IPS-11a (cell line): ENCODE data around the gene FAM25G.
"Not testable (repeated sequence)": the region's sequence is repeated elsewhere in the genome, so short reads cannot be mapped to it uniquely, and the experiment has no call there.

ENCODE experiments used
- H3K4me3 ChIP-seq: one replicate; pipeline ENCODE4 v1.5.1; 2013; ENCODE audit warnings: low read depth, low read length, control low read depth

FAM25G gene

DNA sequence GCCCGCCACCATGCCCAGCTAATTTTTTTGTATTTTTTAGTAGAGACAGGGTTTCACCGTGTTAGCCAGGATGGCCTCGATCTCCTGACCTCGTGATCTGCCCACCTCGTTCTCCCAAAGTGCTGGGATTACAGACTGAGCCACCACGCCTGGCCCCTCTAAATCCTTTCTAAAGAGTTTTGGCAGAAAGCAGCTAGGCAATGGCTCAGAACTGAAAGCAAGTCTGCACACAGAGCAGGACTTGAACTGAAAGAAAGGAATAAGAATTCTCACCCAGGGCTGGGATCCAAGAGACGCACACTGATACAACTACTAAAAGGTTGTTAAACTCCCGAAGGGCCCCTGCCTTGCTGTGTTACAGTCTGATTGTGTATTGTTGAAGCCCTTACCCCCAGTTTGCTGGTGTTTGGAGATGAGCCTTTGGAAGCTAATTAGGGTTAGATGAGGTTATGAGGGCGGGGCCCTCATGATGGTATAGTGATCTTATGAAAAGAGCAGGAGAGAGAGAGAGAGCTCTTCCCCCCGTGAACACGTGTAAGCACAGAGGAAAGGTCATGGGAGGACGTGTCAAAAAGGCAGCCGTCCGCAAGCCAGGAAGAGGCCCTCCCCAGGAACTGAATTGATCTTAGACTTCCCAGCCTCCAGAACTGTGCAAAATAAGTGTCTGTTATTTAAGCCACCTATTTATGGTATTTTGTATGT is 26.1 kb downstream of the FAM25G start:
- not testable (repeated sequence) for H3K4me3 ChIP-seq

DNA sequence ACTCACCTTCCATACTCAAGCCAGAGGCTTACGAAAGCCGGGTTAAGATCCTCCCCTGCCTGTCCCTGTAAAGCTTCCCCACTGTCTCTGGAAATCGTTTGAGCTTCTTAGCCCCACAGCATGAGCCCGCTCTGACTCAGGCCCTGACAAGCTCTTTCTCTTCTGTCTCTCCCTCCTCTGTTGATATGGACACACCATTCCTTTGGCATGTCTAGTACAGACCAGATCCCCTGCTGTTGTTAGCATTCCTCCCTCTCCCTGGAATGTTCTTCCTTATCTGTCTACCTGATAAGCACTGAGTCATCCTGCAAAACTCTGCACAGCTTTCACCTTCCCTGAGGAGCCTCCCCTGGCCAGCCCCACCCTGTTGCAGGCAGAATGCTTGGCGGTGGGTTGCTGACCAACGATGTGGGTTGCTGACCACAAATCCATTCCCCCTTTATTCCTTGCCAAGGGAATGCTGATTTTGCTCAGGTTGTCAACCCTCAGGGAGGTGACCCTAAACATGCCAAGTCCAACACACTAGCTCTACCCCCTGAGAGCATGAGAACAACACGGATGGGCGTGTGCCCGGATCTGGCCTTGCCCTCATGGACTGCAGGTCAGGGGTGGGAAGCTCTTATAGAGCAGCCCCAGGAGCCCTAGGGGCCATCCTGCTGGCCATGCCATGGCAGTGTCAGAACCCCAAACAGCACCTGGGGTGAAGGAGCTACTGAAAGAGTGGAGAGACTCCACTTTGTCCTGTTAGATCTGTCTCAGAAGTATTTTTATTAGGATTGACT is 28.7 kb downstream of the FAM25G start:
- H3K4me3 ChIP-seq: not testable (repeated sequence)

GRCh38 chr10:47461261-47461687 is 30.2 kb downstream of the FAM25G start:
- not testable (repeated sequence) for H3K4me3 ChIP-seq

DNA sequence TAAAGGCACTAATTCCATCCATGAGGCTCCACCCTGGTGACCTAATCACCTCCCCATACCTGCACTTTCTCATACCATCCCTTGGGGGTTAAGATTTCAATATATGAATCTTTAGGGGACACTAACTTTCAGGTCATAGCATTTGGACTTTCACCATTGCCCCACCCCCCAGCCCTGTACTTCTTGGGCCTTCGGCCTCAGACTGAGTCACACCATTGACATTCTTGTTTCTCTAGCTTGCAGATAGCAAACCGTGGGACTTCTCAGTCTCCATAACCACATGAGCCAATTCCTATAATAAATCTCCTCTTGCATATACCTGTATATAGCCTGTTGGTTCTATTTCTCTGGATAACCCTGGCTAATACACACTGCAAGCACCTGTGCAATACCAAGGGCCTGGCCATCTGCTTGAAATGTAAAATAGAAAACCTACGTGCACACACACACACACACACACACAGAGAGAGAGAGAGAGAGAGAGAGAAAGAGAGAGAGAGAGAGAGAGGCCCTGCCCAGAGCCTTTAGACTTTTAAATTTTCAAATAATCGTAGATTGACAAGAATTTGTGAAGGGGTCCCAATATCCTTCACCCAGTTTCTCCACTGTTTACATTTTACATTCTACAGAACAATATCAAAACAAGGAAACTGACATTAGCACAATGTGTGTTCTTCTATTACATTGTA is 32.9 kb downstream of the FAM25G start:
- no peak overlapping the region for H3K4me3 ChIP-seq

- H3K4me3 ChIP-seq: no peak overlapping the region
Measured at GRCh38 chr10:47457826-47458225, 33.7 kb downstream of the FAM25G start.

DNA sequence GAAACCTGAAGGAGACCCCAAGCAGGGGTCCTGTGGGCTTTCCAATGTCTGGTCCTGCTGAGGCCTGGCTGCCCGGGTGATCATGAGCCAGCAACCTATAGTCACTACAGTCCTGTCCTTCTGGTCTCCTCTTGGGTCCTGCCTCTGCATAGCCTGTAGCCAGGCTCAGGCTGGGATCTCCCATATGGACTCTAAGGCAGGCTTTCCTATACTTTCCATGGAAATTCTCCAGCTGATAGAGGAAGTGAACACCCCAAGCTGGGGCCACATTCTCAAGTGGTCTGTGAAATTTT is 34.0 kb downstream of the FAM25G start:
- H3K4me3 ChIP-seq: no peak overlapping the region

DNA sequence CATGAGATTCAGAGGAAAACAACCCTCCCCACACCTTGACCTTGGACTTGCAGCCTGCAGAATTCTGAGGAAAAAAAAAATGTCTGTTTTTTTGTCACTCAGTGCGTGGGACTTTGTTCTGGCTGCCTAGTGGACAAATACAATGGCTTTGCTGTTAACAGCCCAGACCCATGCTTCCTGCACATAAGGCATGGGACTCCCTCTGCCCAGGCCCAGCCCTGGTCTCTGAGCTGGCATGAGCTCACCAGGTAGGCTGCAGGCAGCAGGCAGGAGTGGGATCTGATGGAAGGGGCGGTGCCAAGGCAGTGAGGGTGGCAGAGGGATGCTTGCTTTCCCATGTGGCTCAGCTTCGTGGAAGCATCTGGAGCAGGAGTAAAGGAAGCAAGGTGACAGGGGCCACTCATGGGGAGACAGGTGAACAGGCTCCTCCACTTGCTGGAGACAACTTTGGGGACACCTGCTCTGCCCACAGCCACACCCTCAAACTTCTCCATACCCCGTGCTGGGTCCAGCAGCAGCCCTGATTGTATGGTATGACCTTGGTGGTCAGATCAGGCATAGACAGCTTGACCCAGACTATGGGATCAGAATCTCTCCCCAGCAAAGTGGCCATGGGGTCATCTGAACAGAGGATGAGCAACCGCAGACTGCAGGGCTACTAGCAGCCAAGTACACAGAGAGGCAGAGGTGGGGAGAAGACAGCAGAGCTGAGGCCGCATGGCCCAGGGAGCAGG is 34.5 kb downstream of the FAM25G start:
- H3K4me3 ChIP-seq: no peak overlapping the region

DNA sequence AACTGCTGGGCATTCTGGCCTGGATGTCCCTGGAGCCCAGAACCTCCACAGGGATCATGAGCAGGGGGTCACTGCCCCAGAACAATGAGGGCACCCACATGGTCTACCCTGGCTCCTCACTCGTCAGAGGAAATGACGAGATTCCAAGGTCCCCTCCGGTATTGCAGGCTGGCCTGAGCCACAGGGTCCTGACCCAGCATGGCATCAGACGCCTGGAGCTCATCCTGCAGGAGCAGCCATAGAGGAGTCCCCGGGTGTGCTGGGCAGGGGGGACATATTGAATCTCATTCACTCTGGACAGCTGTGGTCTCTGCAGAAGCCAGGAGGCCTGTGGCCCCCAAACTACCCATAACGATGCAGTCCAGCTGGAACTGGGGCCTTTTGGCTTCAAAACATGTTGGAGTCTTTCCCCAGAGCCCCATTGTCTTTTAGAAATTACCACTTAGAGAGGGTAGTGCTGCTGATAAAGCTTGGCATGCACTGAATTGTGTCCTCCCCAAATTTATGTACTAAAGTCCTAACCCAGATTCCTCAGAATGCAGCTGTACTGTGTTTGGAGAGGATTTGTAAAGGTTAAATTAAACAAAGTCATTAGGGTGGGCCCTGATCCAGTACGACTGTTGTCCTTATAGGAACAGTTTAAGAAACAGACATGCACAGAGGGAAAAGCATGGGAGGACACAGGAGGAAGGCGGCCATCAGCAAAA is 35.3 kb downstream of the FAM25G start:
- H3K4me3 ChIP-seq: no peak overlapping the region

DNA sequence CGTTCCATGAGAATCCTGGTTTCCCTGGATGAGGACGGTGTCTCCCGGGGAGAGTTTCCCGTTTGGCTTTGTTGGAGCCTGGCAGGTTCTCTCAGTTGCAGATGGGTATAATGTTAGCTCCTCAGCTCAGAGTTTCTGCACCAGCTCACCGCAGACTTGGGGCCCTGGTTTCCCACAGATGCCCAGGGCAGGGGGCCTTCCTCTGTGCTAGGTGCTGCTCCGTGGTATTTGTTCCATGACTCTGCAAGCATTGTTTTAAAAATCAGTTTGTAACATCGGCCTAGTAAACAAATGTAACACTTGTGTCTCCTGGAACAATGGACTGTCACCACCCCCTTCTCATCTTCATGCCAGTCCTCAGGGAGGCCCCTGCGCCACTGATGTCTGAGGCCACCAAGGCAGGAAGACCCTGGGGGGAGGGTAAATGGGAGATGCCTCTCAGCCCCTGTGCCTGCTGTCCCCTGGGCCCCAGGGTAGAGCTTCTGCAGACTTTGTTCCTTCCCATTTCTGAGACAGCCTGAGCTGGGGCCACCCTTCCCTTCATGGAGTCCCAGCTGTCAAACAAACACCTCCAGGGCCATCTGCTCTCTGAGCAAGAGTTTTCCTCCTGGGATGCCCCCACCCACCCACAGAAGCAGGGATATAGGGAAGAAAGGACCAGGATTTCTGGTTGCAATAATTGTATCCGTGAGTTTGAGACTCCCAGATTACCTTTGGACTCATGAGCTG is 36.0 kb downstream of the FAM25G start:
- H3K4me3 ChIP-seq: not testable (repeated sequence)

GRCh38 chr10:47454780-47455058 is 36.8 kb downstream of the FAM25G start:
- no peak overlapping the region for H3K4me3 ChIP-seq

GRCh38 chr10:47454008-47454779 is 37.3 kb downstream of the FAM25G start:
- no peak overlapping the region for H3K4me3 ChIP-seq

GRCh38 chr10:47453141-47454007 is 38.1 kb downstream of the FAM25G start:
- no peak overlapping the region for H3K4me3 ChIP-seq

DNA sequence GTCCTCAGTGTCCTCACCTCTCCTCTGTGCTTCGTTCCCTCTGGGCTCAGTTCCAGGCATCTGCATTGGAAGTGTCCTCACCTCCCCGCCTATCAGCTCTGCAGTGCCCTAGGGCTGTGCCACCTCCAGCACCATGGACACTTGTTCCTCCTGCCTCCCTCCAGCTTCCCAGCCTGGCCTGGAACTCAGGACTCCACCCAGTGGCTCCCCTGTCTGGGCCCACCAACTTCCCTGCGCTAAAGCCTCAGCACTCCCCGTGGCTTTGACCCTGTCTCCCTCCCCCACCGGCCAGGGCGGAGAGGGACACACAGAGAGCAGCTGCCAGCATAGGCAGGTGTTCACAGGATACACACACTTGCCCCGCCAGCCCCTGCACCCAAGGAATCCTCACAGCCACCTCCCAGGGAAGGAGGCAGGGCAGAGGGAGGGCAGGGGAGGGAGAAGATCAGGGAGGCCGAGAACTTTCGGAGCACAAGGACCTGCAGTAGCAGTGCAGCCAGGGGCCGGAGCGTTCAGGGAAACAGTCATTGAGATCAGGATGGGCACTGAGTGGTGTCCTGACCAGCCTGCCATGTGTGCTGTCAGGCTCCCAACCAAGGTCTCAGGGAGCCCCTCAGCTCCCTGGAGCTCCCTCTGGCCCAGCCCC is 38.9 kb downstream of the FAM25G start:
- H3K4me3 ChIP-seq: no peak overlapping the region

DNA sequence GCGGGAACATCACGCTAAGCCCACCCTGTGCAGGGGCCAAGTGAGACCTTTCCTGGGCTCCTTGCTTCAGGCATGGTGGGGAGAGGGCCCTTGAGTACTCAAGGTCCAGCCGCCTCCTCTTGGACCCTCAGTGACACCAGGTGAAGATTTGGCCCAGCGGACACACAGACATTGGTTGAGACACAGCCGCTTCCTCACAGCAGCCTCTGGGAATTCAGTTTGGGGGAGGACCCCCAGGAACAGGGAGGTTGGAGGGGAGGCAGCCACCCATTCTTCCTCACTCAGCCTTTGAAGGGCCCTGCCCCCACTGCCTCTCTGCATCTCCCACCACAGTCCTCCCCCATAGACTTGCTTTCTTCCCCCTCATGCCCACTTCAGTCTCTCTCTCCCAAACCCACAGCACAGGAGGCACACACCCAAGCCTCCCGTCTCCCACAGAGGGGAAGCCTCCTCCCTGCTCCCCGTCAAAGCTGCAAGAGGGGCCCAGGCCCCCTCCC is 39.5 kb downstream of the FAM25G start:
- H3K4me3 ChIP-seq: no peak overlapping the region

- no peak overlapping the region for H3K4me3 ChIP-seq
Measured at GRCh38 chr10:47451273-47451997, 40.1 kb downstream of the FAM25G start.

DNA sequence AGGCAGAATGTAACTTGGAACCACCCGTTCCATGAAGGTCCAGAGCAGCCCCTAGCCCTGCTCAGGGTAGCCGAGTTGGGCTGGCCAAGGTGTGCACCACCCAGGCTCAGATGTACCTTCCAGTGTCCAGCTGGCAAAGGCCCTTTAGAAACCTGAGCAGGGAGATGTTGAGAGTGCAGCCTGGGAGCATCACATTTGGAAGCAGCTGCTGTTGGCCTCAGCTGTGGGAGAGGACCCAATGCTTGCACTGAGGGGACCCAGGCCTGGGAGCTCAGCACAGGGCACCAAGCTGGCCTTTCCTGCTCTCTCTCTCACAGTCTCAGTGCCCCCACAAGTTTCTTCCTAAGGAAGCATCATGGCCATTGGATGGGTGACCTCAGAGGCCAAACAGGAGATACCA is 41.1 kb downstream of the FAM25G start:
- no peak overlapping the region for H3K4me3 ChIP-seq

DNA sequence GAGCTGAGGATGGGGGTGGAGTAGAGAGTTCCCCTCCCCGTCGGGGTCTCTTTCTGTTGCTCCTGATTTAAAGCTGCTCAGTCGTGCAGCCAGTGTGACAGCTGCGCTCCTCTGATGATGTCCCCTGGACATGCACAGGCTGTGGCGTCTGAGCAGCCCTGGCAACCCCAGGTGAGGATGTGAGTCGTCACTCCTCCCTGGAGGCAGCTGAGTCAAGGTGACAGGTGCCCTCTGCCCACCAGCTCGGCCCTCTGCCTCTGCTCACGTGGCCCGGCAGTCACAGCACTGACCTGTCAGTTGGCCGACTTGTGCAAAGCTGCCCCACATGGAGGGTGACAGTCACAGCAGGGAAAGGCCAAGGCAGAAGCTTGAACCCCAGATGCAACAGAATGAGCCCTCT is 41.5 kb downstream of the FAM25G start:
- H3K4me3 ChIP-seq: no peak overlapping the region
